ENCODE data around the gene ANAPC16. TPM values are rescaled to one million over a fixed set of nuclear protein-coding genes. Genes with fewer than 3 reads are reported as not detected.
A peak's percentile ranks its signal among the peaks of the same experiment; 100 is the strongest.

Gene ANAPC16
- total and polyA plus RNA-seq, 10 donors: 70.8 to 239 (median 106) TPM

GRCh38 chr10:72218726-72219125 is 2.9 kb downstream of the ANAPC16 start:
- H3K4me1 ChIP-seq: peaks cover 58 to 92% (median 80%) of the 10 kb centered on the region in 6 donors
- H3K27me3 ChIP-seq (replicated peaks in 1 of 7): no peaks in the 10 kb centered on the region
- peak overlapping the region in 4 of 8 donors; percentile 1 to 83 (median 36) for H3K4me3 ChIP-seq
- no peak for DNase-seq
- H3K36me3 ChIP-seq: peaks cover 0 to 34% (median 17%) of the 10 kb centered on the region in 6 donors
- H3K27ac ChIP-seq: peak overlapping the region; percentile 55 to 99 (median 96)
- TF ChIP-seq POLR2A (IDR thresholded peaks at IDR 0.05): no peak
- TF ChIP-seq, protein P1, sequence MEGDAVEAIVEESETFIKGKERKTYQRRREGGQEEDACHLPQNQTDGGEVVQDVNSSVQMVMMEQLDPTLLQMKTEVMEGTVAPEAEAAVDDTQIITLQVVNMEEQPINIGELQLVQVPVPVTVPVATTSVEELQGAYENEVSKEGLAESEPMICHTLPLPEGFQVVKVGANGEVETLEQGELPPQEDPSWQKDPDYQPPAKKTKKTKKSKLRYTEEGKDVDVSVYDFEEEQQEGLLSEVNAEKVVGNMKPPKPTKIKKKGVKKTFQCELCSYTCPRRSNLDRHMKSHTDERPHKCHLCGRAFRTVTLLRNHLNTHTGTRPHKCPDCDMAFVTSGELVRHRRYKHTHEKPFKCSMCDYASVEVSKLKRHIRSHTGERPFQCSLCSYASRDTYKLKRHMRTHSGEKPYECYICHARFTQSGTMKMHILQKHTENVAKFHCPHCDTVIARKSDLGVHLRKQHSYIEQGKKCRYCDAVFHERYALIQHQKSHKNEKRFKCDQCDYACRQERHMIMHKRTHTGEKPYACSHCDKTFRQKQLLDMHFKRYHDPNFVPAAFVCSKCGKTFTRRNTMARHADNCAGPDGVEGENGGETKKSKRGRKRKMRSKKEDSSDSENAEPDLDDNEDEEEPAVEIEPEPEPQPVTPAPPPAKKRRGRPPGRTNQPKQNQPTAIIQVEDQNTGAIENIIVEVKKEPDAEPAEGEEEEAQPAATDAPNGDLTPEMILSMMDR (IDR thresholded peaks at IDR 0.05 in 8 of 11, conservative IDR thresholded peaks at IDR 0.05 in 3 of 11): no peak
- no peak for TF ChIP-seq POLR2AphosphoS5 (IDR thresholded peaks at IDR 0.05)
- 21 to 33% (median 24%) methylated on average over 2 of the region's 2 CpGs for WGBS, 5 donors
- H3K9me3 ChIP-seq: no peaks in the 10 kb centered on the region
- intact Hi-C loops (cut with DNase I; ENCODE audit: low total_unique reads): loop anchor here (10.0 kb wide), 1 partner anchor 56 kb away; the partner anchor contains the start of gene DDIT4

DNA sequence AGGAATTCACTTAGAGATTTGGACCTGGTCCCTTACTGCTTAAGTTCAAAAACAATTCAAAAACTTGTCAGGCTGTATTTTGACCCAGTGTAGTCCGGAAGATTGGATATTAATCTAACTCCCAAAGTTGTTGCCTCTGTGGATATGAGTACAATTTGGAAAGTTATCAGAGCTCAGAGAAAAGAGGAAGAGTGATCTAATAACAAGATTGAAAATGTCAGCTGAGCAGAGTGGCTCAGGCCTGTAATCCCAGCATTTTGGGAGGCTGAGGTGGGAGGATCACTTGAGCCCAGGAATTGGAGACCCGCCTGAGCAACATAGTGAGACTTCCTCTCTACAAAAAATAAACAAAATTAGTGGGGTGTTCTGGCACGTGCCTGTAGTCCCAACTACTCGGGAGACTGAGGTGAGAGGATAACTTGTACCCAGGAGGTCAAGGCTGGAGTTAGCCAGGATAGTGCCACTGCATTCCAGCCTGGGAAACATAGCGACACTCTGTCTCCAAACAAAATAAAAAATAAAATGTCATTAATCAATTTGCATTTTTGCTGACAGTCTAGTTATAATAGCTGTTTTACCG is 3.5 kb downstream of the ANAPC16 start:
- Histone ChIP-seq H3K36me3 (peaks cover 0 to 40% (median 22%) of the 10 kb centered on the region in 6 donors), H3K4me1 (peaks cover 62 to 92% (median 83%) of the 10 kb centered on the region in 6 donors), H3K4me3 (peak overlapping the region in 1 of 8 donors; percentile 83), H3K27ac (peak overlapping the region; percentile 55 to 99 (median 96)), H3K9me3 (no peaks in the 10 kb centered on the region), H3K27me3 (replicated peaks in 1 of 7) (no peaks in the 10 kb centered on the region)
- TF ChIP-seq, protein P1 (IDR thresholded peaks at IDR 0.05 in 8 of 11, conservative IDR thresholded peaks at IDR 0.05 in 3 of 11): no peak
- TF ChIP-seq POLR2A (IDR thresholded peaks at IDR 0.05): no peak
- no peak for TF ChIP-seq POLR2AphosphoS5 (IDR thresholded peaks at IDR 0.05)
- no peak for DNase-seq
- intact Hi-C loops (cut with DNase I; ENCODE audit: low total_unique reads): loop anchor here (10.0 kb wide), 1 partner anchor 55 kb away; the partner anchor contains the start of gene DDIT4
- 63 to 80% (median 73%) methylated on average over 6 of the region's 6 CpGs for WGBS, 5 donors

GRCh38 chr10:72220637-72221036 is 4.8 kb downstream of the ANAPC16 start:
- peaks cover 57 to 92% (median 83%) of the 10 kb centered on the region in 6 donors for H3K4me1 ChIP-seq
- H3K27me3 ChIP-seq (replicated peaks in 1 of 7): no peaks in the 10 kb centered on the region
- no peak for DNase-seq
- H3K9me3 ChIP-seq: no peaks in the 10 kb centered on the region
- H3K36me3 ChIP-seq: peaks cover 0 to 53% (median 31%) of the 10 kb centered on the region in 6 donors
- intact Hi-C loops (cut with DNase I; ENCODE audit: low total_unique reads): no loop called here
- TF ChIP-seq, protein P1 (IDR thresholded peaks at IDR 0.05 in 8 of 11, conservative IDR thresholded peaks at IDR 0.05 in 3 of 11): no peak
- no peak for TF ChIP-seq POLR2A (IDR thresholded peaks at IDR 0.05)
- TF ChIP-seq POLR2AphosphoS5 (IDR thresholded peaks at IDR 0.05): no peak
- 78 to 90% (median 85%) methylated on average over 8 of the region's 8 CpGs for WGBS, 5 donors
- H3K4me3 ChIP-seq: no peak overlapping the region
- peak overlapping the region in 6 of 8 donors; percentile 32 to 99 (median 98) for H3K27ac ChIP-seq

DNA sequence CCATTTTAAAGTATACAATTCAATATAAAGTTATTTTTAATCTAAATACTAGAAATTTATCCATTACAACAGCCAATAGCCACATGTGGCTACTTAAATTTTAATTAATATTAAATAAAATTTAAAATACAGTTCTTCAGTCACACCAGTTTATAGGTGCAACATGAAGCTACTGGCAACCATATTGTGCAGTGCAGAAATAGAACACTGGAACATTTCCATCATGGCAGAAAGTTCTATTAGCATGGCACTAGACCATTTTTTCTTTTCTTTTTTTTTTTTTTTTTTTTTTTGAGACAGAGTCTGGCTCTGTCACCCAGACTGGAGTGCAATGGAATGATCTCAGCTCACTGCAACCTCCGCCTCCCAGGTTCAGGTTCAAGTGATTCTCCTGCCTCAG is 5.5 kb downstream of the ANAPC16 start:
- DNase-seq: no peak
- intact Hi-C loops (cut with DNase I; ENCODE audit: low total_unique reads): no loop called here
- peaks cover 57 to 98% (median 88%) of the 10 kb centered on the region in 6 donors for H3K4me1 ChIP-seq
- peaks cover 0 to 59% (median 34%) of the 10 kb centered on the region in 6 donors for H3K36me3 ChIP-seq
- WGBS, 5 donors: 64 to 100% (median 79%) methylated on average over 1 of the region's 1 CpG
- H3K4me3 ChIP-seq: no peak overlapping the region
- no peaks in the 10 kb centered on the region for H3K27me3 ChIP-seq (replicated peaks in 1 of 7)
- H3K27ac ChIP-seq: peak overlapping the region in 3 of 8 donors; percentile 44 to 99 (median 98)
- H3K9me3 ChIP-seq: no peaks in the 10 kb centered on the region
- TF ChIP-seq, protein P1 (IDR thresholded peaks at IDR 0.05 in 8 of 11, conservative IDR thresholded peaks at IDR 0.05 in 3 of 11): no peak
- TF ChIP-seq POLR2A (IDR thresholded peaks at IDR 0.05) (no peak), POLR2AphosphoS5 (IDR thresholded peaks at IDR 0.05) (no peak)
